HG03135 (cell line): ENCODE results near the gene COL6A2.
"Not testable (repeated sequence)": the region's sequence is repeated elsewhere in the genome, so short reads cannot be mapped to it uniquely, and the experiment has no call there.

Experiments
- ATAC-seq: cut with Tn5 transposase; IDR thresholded peaks from one replicate; pipeline ENCODE4 v1.9.1; 2021; ENCODE audit warnings: mild to moderate bottlenecking, moderate library complexity; ENCODE audit not compliant: unreplicated experiment

The COL6A2 gene

GRCh38 chr21:46060596-46061061 is 37.3 kb upstream of the COL6A2 start:
- no peak for ATAC-seq

GRCh38 chr21:46061063-46061462 is 36.8 kb upstream of the COL6A2 start:
- ATAC-seq = no peak

- no peak for ATAC-seq
Measured at GRCh38 chr21:46061518-46061917, 36.4 kb upstream of the COL6A2 start.

- ATAC-seq = no peak
Measured at GRCh38 chr21:46061950-46062349, 36.0 kb upstream of the COL6A2 start.

GRCh38 chr21:46062471-46063211 is 35.3 kb upstream of the COL6A2 start:
- no peak for ATAC-seq

GRCh38 chr21:46063227-46063626 is 34.7 kb upstream of the COL6A2 start:
- no peak for ATAC-seq

- no peak for ATAC-seq
Measured at GRCh38 chr21:46063734-46064680, 33.9 kb upstream of the COL6A2 start.

- ATAC-seq = no peak
Measured at GRCh38 chr21:46064870-46065214, 33.1 kb upstream of the COL6A2 start.

GRCh38 chr21:46065215-46065913 is 32.5 kb upstream of the COL6A2 start:
- no peak for ATAC-seq

- no peak for ATAC-seq
Measured at GRCh38 chr21:46065914-46066551, 31.9 kb upstream of the COL6A2 start.

GRCh38 chr21:46066591-46067331 is 31.2 kb upstream of the COL6A2 start:
- no peak for ATAC-seq

- ATAC-seq = no peak
Measured at GRCh38 chr21:46067505-46068201, 30.3 kb upstream of the COL6A2 start.

GRCh38 chr21:46068516-46069079 is 29.3 kb upstream of the COL6A2 start:
- no peak for ATAC-seq

- no peak for ATAC-seq
Measured at GRCh38 chr21:46069166-46069565, 28.7 kb upstream of the COL6A2 start.

GRCh38 chr21:46069719-46070279 is 28.1 kb upstream of the COL6A2 start:
- no peak for ATAC-seq

GRCh38 chr21:46071082-46071481 is 26.8 kb upstream of the COL6A2 start:
- ATAC-seq = no peak

GRCh38 chr21:46076724-46077123 is 21.2 kb upstream of the COL6A2 start:
- not testable (repeated sequence) for ATAC-seq

GRCh38 chr21:46077674-46078101 is 20.2 kb upstream of the COL6A2 start:
- no peak for ATAC-seq
